Bronchus fibroblast of lung (primary cell): ENCODE measurements around the gene MVK. TPM values are rescaled to one million over a fixed set of nuclear protein-coding genes. Genes with fewer than 3 reads are reported as not detected.

Experiments used
- total RNA-seq: library from RNA; depleted of rRNA; stranded (reverse); fragments of >200 nt; gene quantifications from 2 replicates; pipeline ENCODE4 v1.2.3, GENCODE V29; 2015

MVK gene
- 55.3 and 62.1 TPM in 2 replicates for total RNA-seq

GRCh38 chr12:109573029-109573913, at the start of gene MVK, which contains the start of gene MMAB:
TSS of gene MVK (plus strand) at chr12:109573794. CDS start at chr12:109574823, 1,029 bp downstream.
TSS of gene MMAB (minus strand) at chr12:109573504. CDS start at chr12:109573480, 24 bp downstream.

Other genes with a start within 250 kb of the MVK start
- not detected in 2 replicates for gene MYO1H, start 225.9 kb upstream of the MVK start, total RNA-seq
- gene KCTD10, start 96.5 kb upstream of the MVK start, total RNA-seq = 46.4 and 63.9 TPM in 2 replicates
- gene UBE3B, start 96.2 kb upstream of the MVK start, total RNA-seq = 47.4 and 53.1 TPM in 2 replicates
- gene MMAB, start 290 bp upstream of the MVK start, total RNA-seq = 139 TPM in 2 replicates
- gene FAM222A, start 140.0 kb downstream of the MVK start, total RNA-seq = 0.15 and 0.17 TPM in 2 replicates